AG04449 (cell line): Measurements from ENCODE around the gene NUP93.
A peak's percentile ranks its signal among the peaks of the same experiment; 100 is the strongest.

ENCODE experiments used
- CTCF ChIA-PET: fragments of 350-600 bp; formaldehyde crosslinking; extraction: SDS; loops from one replicate; lab custom pipeline; 2021; ENCODE audit warnings: antibody characterized with exemption; lab: Yijun Ruan, JAX
- POLR2A ChIA-PET: fragments of 400-600, 350-600 bp; formaldehyde crosslinking; extraction: SDS; loops from one replicate; lab custom pipeline; 2020; ENCODE audit warnings: antibody characterized with exemption, inconsistent platforms; lab: Yijun Ruan, JAX
- DNase-seq: peaks from one replicate; pipeline ENCODE4 v3.0.0-alpha.2; 2010; ENCODE audit warnings: low read depth, low spot score
- H3K4me3 ChIP-seq: 2 replicates; pipeline ENCODE4 v1.5.1; 2011; ENCODE audit warnings: low read depth, mild to moderate bottlenecking, control low read depth, low read length
- TF ChIP-seq, protein P1 (sequence below): IDR thresholded peaks from one replicate; pipeline ENCODE4 v1.5.1; 2011; ENCODE audit warnings: mild to moderate bottlenecking, moderate library complexity, low read length, control low read depth, inconsistent platforms; ENCODE audit not compliant: insufficient read depth; ENCODE audit errors: missing control alignments

The NUP93 gene

DNA sequence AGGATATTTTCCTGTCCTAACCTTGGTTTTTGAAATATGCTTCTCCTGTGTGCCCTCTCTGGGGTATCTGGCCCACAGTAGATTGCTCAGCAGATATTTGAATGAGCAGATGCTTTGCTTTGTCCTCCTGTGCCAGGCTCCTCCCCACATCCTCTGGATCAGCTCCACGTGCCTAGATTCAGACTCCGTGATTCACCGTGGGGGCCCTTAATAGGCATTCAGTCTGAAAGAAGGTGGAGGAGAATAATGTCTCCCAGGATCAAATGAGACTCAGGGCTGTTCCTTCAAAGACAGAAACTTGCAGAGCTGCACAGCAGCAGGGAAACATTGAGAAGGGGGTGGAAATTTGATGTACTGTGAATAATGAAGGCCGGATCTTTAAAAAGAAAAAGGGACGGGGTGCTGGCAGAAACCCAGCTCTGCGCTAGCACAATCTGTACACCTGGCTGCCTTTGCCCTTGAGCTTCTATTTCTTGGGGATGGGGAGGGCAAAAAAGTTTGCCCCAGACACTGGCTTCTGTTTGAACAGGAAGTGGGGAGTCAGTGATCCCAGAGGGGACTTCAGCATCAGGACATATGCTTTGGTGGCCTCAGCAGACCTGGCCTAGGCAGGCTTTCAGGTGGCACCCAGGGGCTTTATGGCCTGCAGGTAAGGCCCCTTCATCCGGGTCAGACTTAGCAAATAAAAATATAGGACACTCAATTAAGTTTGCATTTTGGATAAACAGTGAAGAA is 119.2 kb downstream of the NUP93 start:
- TF ChIP-seq, protein P1, sequence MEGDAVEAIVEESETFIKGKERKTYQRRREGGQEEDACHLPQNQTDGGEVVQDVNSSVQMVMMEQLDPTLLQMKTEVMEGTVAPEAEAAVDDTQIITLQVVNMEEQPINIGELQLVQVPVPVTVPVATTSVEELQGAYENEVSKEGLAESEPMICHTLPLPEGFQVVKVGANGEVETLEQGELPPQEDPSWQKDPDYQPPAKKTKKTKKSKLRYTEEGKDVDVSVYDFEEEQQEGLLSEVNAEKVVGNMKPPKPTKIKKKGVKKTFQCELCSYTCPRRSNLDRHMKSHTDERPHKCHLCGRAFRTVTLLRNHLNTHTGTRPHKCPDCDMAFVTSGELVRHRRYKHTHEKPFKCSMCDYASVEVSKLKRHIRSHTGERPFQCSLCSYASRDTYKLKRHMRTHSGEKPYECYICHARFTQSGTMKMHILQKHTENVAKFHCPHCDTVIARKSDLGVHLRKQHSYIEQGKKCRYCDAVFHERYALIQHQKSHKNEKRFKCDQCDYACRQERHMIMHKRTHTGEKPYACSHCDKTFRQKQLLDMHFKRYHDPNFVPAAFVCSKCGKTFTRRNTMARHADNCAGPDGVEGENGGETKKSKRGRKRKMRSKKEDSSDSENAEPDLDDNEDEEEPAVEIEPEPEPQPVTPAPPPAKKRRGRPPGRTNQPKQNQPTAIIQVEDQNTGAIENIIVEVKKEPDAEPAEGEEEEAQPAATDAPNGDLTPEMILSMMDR = no peak
- DNase-seq = no peak
- ChIA-PET POLR2A (interaction anchor here (0.9 to 2.5 kb wide), 3 partner anchors 19 to 224 kb away, joined by 3 to 10 read pairs (median 4); partner anchors contain the start of genes HERPUD1 and MT1E), CTCF (interaction anchor here (1.0 to 25.7 kb wide), 6 partner anchors 10 to 53 kb away, joined by 3 to 570 read pairs (median 8); partner anchors contain the start of gene SLC12A3)
- no peak overlapping the region for H3K4me3 ChIP-seq

GRCh38 chr16:56849690-56850680 is 120.1 kb downstream of the NUP93 start:
- TF ChIP-seq, protein P1 = no peak
- ChIA-PET CTCF (interaction anchor here (0.9 to 25.7 kb wide), 7 partner anchors 8 to 61 kb away, joined by 3 to 570 read pairs (median 12); partner anchors contain the start of gene SLC12A3), POLR2A (interaction anchor here (2.5 kb wide), 1 partner anchor 82 kb away, joined by 10 read pairs; the partner anchor contains the start of gene HERPUD1)
- no peak overlapping the region for H3K4me3 ChIP-seq
- DNase-seq = no peak

- CTCF ChIA-PET = interaction anchor here (0.7 to 25.7 kb wide), 18 partner anchors 8 to 251 kb away, joined by 3 to 570 read pairs (median 4); partner anchors contain the start of gene SLC12A3
- POLR2A ChIA-PET = interaction anchor here (0.6 to 2.5 kb wide), 3 partner anchors 22 to 99 kb away, joined by 3 to 10 read pairs (median 3); partner anchors contain the start of gene HERPUD1
- TF ChIP-seq, protein P1 = peak; percentile 52
- DNase-seq = no peak
- H3K4me3 ChIP-seq = no peak overlapping the region
Observed at GRCh38 chr16:56851671-56852400, 121.9 kb downstream of the NUP93 start.

GRCh38 chr16:56852401-56852730 is 122.4 kb downstream of the NUP93 start:
- TF ChIP-seq, protein P1 = no peak
- no peak overlapping the region for H3K4me3 ChIP-seq
- ChIA-PET POLR2A (no interaction called here), CTCF (interaction anchor here (0.7 to 25.7 kb wide), 13 partner anchors 8 to 126 kb away, joined by 3 to 570 read pairs (median 5); partner anchors contain the start of gene SLC12A3)
- no peak for DNase-seq

DNA sequence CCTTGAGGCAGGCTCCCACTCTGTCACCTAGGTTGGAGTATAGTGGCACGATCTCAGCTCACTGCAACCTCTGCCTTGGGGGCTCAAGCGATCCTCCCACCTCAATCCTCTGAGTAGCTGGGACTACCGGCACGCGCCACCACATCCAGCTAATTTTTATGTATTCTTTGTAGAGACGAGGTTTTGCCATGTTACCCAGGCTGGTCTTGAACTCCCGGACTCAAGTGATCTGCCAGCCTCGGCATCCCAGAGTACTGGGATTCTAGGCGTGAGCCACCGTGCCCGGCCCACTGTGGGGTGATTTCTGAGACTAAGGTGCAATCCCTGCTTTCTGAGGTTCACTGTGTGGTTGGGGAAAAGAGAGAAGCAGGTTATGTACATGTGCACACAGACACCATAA is 123.0 kb downstream of the NUP93 start:
- ChIA-PET POLR2A (interaction anchor here (0.5 to 0.6 kb wide), 2 partner anchors 9 to 17 kb away, joined by 3 read pairs; no protein-coding TSS in a partner anchor), CTCF (interaction anchor here (0.7 to 25.7 kb wide), 13 partner anchors 9 to 125 kb away, joined by 3 to 570 read pairs (median 4); partner anchors contain the start of gene SLC12A3)
- TF ChIP-seq, protein P1 = no peak
- no peak overlapping the region for H3K4me3 ChIP-seq
- no peak for DNase-seq
